LNCAP (cell line): ENCODE data around the gene MAGI2.

ENCODE experiments used
- TF ChIP-seq, protein P1 (sequence below): fragments of 450-650 bp; IDR thresholded peaks from 2 replicates; pipeline ENCODE4 v1.5.1; 2017; ENCODE audit warnings: mild to moderate bottlenecking

MAGI2 gene

DNA sequence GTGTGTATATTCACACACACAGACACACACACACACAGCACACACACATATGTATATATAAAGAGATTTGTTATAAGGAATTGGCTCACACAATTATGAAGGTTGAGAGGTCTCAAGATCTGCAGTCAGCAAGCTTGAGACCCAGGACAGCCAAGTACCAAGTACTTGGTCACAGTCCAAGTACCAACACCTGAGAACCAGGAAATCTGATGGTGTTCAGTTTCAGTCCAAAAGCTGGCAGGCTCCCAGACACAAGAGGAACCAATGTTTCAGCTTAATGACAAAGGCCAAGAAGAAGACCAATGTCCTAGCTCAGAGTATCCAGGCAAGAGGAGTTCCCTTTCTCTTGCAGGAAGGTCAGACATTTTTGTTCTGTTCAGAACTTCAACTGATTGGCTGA, 780.2 kb downstream of the MAGI2 start:
- TF ChIP-seq, protein P1, sequence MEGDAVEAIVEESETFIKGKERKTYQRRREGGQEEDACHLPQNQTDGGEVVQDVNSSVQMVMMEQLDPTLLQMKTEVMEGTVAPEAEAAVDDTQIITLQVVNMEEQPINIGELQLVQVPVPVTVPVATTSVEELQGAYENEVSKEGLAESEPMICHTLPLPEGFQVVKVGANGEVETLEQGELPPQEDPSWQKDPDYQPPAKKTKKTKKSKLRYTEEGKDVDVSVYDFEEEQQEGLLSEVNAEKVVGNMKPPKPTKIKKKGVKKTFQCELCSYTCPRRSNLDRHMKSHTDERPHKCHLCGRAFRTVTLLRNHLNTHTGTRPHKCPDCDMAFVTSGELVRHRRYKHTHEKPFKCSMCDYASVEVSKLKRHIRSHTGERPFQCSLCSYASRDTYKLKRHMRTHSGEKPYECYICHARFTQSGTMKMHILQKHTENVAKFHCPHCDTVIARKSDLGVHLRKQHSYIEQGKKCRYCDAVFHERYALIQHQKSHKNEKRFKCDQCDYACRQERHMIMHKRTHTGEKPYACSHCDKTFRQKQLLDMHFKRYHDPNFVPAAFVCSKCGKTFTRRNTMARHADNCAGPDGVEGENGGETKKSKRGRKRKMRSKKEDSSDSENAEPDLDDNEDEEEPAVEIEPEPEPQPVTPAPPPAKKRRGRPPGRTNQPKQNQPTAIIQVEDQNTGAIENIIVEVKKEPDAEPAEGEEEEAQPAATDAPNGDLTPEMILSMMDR: no peak

DNA sequence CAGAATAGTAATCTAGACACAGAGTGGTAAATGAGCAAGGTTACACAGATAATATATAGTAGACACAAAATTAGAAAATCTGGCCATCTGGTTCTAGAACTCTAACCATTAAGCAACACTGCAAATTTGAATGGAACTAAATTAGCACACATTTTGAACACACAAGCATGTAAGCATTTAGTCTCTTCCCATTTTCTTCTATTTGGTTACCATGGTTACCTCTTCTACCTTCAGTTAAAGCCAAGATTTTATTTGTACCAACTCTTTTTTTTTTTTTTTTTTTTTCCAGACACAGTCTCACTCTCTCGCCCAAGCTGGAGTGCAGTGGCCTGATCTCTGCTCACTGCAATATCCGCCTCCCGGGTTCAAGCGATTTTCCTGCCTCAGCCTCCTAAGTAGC, 790.5 kb downstream of the MAGI2 start:
- TF ChIP-seq, protein P1: no peak

DNA sequence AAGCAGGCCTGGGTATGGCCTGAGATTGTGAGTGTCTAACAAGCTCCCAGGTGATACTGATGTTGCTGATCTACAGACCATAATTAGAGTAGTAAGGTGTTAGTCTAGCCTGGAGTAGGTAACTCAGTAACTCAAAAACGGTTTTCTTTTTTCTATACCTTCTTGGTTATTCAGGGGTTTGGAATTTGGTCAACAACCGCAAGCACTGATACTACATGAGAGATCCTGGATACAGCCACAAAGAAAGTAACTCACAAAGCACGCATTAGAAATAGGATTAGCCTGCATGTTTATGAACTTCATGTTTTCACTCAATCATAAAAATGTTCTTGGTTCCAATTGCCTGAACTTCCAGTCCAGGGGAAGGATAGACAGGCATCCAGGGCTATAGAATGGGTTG, 803.5 kb downstream of the MAGI2 start:
- TF ChIP-seq, protein P1: no peak

DNA sequence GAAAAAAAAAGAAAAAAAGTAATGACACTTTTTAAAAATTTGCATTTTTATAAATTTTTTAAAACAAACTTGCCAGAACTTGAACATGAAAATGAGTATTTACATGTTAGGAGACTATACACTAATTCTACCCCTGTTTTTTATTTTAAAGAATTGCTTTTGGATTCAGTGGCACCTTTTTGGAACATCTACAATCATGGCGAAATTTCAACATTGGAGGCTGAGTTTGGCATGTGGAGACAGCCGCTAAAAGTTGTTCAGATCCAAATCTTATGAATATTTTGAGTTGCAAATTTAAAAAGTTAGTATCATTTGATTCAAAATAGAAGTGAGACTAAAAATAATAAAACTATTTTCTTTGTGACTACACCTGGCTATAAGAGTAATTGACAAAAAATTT, 804.2 kb downstream of the MAGI2 start:
- TF ChIP-seq, protein P1: no peak

DNA sequence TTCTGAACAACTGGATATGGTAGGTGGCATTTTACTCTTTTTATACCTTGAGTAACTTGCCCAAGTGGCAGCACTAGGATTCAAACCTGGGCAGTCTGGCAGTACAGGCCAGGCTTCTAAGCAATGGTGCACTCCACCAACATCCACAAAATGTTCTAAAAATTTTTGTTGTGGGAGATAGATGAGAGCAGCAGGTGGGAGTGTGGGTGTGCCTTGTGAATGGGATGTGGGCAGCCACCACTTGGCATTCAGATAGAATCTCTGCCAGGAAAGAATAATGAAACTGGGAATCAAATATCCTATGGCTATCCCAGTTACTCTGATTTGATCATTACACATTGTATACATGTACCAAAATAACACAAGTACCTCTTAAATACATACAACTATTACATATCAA, 810.7 kb downstream of the MAGI2 start:
- TF ChIP-seq, protein P1: no peak

DNA sequence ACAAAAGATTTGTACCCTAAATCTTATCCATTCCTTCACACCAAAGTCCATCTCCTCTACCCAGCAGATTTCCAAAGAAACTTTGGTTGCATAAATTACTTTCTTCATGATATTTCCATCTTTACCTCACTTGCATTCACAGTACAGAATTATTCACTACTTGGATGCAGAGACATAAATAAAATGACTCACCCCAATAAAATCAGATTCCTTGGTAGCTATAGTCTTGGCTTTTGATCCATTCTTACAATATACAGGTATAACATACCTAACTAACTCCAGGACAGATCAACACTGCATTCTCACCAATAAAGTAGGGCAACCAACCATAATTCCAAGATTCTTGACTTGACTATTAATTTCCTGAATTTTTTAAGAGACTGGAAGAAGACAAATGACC, 815.1 kb downstream of the MAGI2 start:
- TF ChIP-seq, protein P1: no peak

DNA sequence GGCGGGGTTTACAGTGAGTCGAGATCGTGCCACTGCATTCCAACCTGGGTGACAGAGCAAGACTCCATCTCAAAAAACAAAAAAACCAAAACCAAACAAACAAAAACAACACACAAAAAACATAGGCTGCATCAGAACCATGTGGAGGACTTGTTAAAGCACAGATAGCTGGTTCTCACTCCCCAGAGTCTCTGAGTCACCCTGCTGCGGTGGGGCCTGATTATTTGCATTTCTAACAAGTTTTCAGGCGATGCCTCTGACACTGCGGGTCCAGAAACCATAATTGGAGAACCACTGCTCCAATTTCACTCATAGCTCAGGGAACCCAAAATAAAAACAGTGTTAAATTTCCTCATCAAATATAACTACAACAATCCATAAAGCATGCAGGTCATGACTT, 816.7 kb downstream of the MAGI2 start:
- TF ChIP-seq, protein P1: no peak

DNA sequence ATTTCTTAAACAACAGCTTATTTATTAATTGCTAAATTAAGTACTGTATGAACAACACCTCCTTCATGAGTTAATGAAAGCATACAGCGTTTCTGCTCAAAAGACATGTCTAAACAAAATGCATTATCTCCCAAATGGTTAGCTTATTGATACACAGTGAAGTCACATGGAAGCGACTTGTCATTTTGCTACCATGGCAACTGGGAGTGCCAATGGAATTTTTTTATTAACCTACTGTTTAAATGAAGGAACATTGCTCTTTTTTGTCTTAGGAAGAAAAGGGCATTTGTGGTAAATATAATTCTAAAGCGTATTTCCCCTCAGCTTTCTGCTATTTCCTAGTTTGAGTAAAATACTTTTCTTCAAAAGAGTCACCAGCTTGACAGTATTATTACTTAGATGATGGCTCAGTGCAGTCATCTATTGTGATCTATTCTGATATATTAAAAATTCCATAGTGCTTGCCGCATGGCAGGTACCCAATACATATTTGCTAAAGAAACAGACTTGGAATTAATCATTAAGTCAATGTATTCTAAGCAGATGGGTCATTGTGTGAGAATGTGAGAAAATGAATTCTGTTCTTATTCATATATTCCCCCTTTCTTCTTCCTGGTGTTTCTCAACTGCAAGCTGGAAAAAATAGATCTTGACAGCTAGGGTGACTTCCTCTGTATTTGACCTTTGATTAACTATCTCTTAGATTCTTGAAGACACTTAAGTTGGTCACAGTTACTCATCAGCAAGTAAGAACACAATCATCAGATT, 818.3 kb downstream of the MAGI2 start:
- TF ChIP-seq, protein P1: no peak
